MCF 10A (cell line): ENCODE data around the gene LCT. TPM values are rescaled to one million over a fixed set of nuclear protein-coding genes. Genes with fewer than 3 reads are reported as not detected.

Experiments
- BruUV-seq: library from RNA; stranded (reverse); fragments of 400-500 nt; replicated peaks from 2 replicates; lab custom pipeline; 2021; lab: Mats Ljungman, UMichigan
- CTCF ChIA-PET: fragments of 300-600 bp; sonication (Branson Sonifier 250); formaldehyde crosslinking; extraction: SDS; loops from one replicate; lab custom pipeline; 2021; ENCODE audit warnings: antibody characterized with exemption, inconsistent platforms; lab: Yijun Ruan, JAX
- POLR2A ChIA-PET: fragments of 300-600, 350-650 bp; sonication (Branson Sonifier 250); formaldehyde crosslinking; extraction: SDS; loops from one replicate; lab custom pipeline; 2020; ENCODE audit warnings: antibody characterized with exemption, inconsistent platforms; lab: Yijun Ruan, JAX
- DNase-seq: peaks from one replicate; pipeline ENCODE4 v3.0.0-alpha.2; 2018; ENCODE audit not compliant: unreplicated experiment
- H3K27ac Mint-ChIP-seq: one replicate; pipeline ENCODE4 v1.8.0; 2022; ENCODE audit warnings: mild to moderate bottlenecking, low read depth, mixed read lengths; ENCODE audit not compliant: unreplicated experiment
- H3K27me3 Mint-ChIP-seq: one replicate; pipeline ENCODE4 v1.8.0; 2022; ENCODE audit warnings: mixed read lengths; ENCODE audit not compliant: insufficient read depth, unreplicated experiment
- H3K36me3 Mint-ChIP-seq: one replicate; pipeline ENCODE4 v1.8.0; 2022; ENCODE audit warnings: mild to moderate bottlenecking, moderate library complexity, mixed read lengths; ENCODE audit not compliant: insufficient read depth, unreplicated experiment
- H3K4me1 Mint-ChIP-seq: one replicate; pipeline ENCODE4 v1.8.0; 2022; ENCODE audit warnings: mixed read lengths; ENCODE audit not compliant: insufficient read depth, unreplicated experiment
- H3K4me3 Mint-ChIP-seq: one replicate; pipeline ENCODE4 v1.8.0; 2022; ENCODE audit warnings: mild to moderate bottlenecking, moderate library complexity, mixed read lengths; ENCODE audit not compliant: unreplicated experiment
- H3K9me3 Mint-ChIP-seq: one replicate; pipeline ENCODE4 v1.8.0; 2022; ENCODE audit warnings: mixed read lengths; ENCODE audit not compliant: unreplicated experiment
- CTCF ChIP-seq: fragments of 200-600 bp; IDR thresholded peaks from one replicate; pipeline ENCODE4 v1.8.0; 2022; ENCODE audit warnings: antibody characterized with exemption, mild to moderate bottlenecking; ENCODE audit not compliant: unreplicated experiment
- intact Hi-C: fragments of 100-400 bp; cut with micrococcal nuclease; formaldehyde crosslinking; loops from 2 replicates; pipeline ENCODE4 v1.14.1; 2022
- total RNA-seq: library from RNA; stranded (reverse); gene quantifications from 2 replicates; pipeline ENCODE4 v1.2.3, GENCODE V29; 2022

The LCT gene
- total RNA-seq, 1 experiment from 2014 or later: not detected

GRCh38 chr2:135775420-135775819 lies 61.6 kb downstream of the LCT start:
- intact Hi-C loops: no loop called here
- POLR2A ChIA-PET: interaction anchor here (0.6 kb wide), 1 partner anchor 643 kb away, joined by 3 read pairs; no protein-coding TSS in a partner anchor
- Mint-ChIP-seq H3K4me3 (no peak overlapping the region), H3K36me3 (peaks cover 98% of the 10 kb centered on the region), H3K9me3 (no peaks in the 10 kb centered on the region), H3K27ac (no peak overlapping the region), H3K27me3 (no peaks in the 10 kb centered on the region), H3K4me1 (no peaks in the 10 kb centered on the region)
- no peak for DNase-seq
- no TSS peak for BruUV-seq
- CTCF ChIA-PET: no interaction called here
- TF ChIP-seq CTCF: no peak

GRCh38 chr2:135773917-135774316 lies 63.1 kb downstream of the LCT start:
- intact Hi-C loops: no loop called here
- no peak overlapping the region for H3K27ac Mint-ChIP-seq
- TF ChIP-seq CTCF: no peak
- H3K4me3 Mint-ChIP-seq: no peak overlapping the region
- ChIA-PET POLR2A (interaction anchor here (0.9 to 1.7 kb wide), 2 partner anchors 11 to 12 kb away, joined by 3 to 4 read pairs; no protein-coding TSS in a partner anchor), CTCF (no interaction called here)
- H3K36me3 Mint-ChIP-seq: peaks cover 98% of the 10 kb centered on the region
- no peaks in the 10 kb centered on the region for H3K9me3 Mint-ChIP-seq
- BruUV-seq: no TSS peak
- no peaks in the 10 kb centered on the region for H3K27me3 Mint-ChIP-seq
- no peaks in the 10 kb centered on the region for H3K4me1 Mint-ChIP-seq
- DNase-seq: no peak

- H3K9me3 Mint-ChIP-seq: no peaks in the 10 kb centered on the region
- H3K36me3 Mint-ChIP-seq: peaks cover 99% of the 10 kb centered on the region
- no peak for DNase-seq
- intact Hi-C loops: no loop called here
- H3K4me1 Mint-ChIP-seq: no peaks in the 10 kb centered on the region
- no peak for TF ChIP-seq CTCF
- H3K4me3 Mint-ChIP-seq: no peak overlapping the region
- no TSS peak for BruUV-seq
- ChIA-PET CTCF (interaction anchor here (1.0 to 1.1 kb wide), 2 partner anchors 14 to 25 kb away, joined by 4 read pairs; no protein-coding TSS in a partner anchor), POLR2A (interaction anchor here (0.7 to 1.7 kb wide), 4 partner anchors 10 to 32 kb away, joined by 3 to 4 read pairs (median 3); no protein-coding TSS in a partner anchor)
- H3K27ac Mint-ChIP-seq: no peak overlapping the region
- no peaks in the 10 kb centered on the region for H3K27me3 Mint-ChIP-seq
These were observed 63.7 kb downstream of the LCT start for GRCh38 chr2:135773319-135773718.

GRCh38 chr2:135768863-135769262 lies 68.1 kb downstream of the LCT start:
- H3K27ac Mint-ChIP-seq: no peak overlapping the region
- intact Hi-C loops: no loop called here
- H3K4me3 Mint-ChIP-seq: no peak overlapping the region
- no peaks in the 10 kb centered on the region for H3K27me3 Mint-ChIP-seq
- no peak for DNase-seq
- ChIA-PET POLR2A (no interaction called here), CTCF (interaction anchor here (0.6 to 1.3 kb wide), 3 partner anchors 23 to 28 kb away, joined by 4 to 7 read pairs (median 4); no protein-coding TSS in a partner anchor)
- peaks cover 97% of the 10 kb centered on the region for H3K36me3 Mint-ChIP-seq
- no TSS peak for BruUV-seq
- H3K4me1 Mint-ChIP-seq: no peaks in the 10 kb centered on the region
- H3K9me3 Mint-ChIP-seq: no peaks in the 10 kb centered on the region
- no peak for TF ChIP-seq CTCF
